ENCODE data around the gene CNR1. TPM values are rescaled to one million over a fixed set of nuclear protein-coding genes. Genes with fewer than 3 reads are reported as not detected.

The CNR1 gene
- total RNA-seq, 2 experiments from 2014 or later, result not detected

Other genes with a start within 250 kb of the CNR1 start
- gene SPACA1, start 118.5 kb downstream of the CNR1 start, total RNA-seq, result not detected